SHP77 treated with DMSO at 0.1 percent for 48 hours (cell line): Measurements from ENCODE around the gene VPS11.
A peak's percentile ranks its signal among the peaks of the same experiment; 100 is the strongest.
"Not testable (repeated sequence)": the region's sequence is repeated elsewhere in the genome, so short reads cannot be mapped to it uniquely, and the experiment has no call there.

Experiments
- DNase-seq: peaks from one replicate; lab custom pipeline; 2025; lab: John Stamatoyannopoulos, UW

VPS11 gene

GRCh38 chr11:119103161-119103664 is 35.6 kb downstream of the VPS11 start:
- DNase-seq, result not testable (repeated sequence)

- no peak for DNase-seq
Observed at GRCh38 chr11:119103793-119104192, 36.2 kb downstream of the VPS11 start.

- peak; percentile 38 for DNase-seq
Observed at GRCh38 chr11:119106564-119107537, 39.2 kb downstream of the VPS11 start, which contains the start of gene C2CD2L. C2CD2L (plus strand) TSS chr11:119107344; CDS start chr11:119107742, 398 bp downstream.

GRCh38 chr11:119107538-119108145 is 40.0 kb downstream of the VPS11 start:
- DNase-seq, result no peak

GRCh38 chr11:119108146-119108856 is 40.7 kb downstream of the VPS11 start:
- DNase-seq, result no peak

GRCh38 chr11:119108857-119109221 is 41.2 kb downstream of the VPS11 start:
- DNase-seq, result no peak

- no peak for DNase-seq
Observed at GRCh38 chr11:119109843-119110242, 42.2 kb downstream of the VPS11 start.

- no peak for DNase-seq
Observed at GRCh38 chr11:119110439-119110838, 42.8 kb downstream of the VPS11 start.

- no peak for DNase-seq
Observed at GRCh38 chr11:119111361-119111925, 43.8 kb downstream of the VPS11 start.

- DNase-seq, result no peak
Observed at GRCh38 chr11:119112314-119113020, 44.8 kb downstream of the VPS11 start.

GRCh38 chr11:119113716-119114115 is 46.1 kb downstream of the VPS11 start:
- no peak for DNase-seq

GRCh38 chr11:119114351-119114750 is 46.7 kb downstream of the VPS11 start:
- no peak for DNase-seq

- no peak for DNase-seq
Observed at GRCh38 chr11:119115484-119116234, 48.0 kb downstream of the VPS11 start.

- no peak for DNase-seq
Observed at GRCh38 chr11:119116235-119116594, 48.6 kb downstream of the VPS11 start.

- DNase-seq, result no peak
Observed at GRCh38 chr11:119116601-119117000, 49.0 kb downstream of the VPS11 start.

- DNase-seq, result no peak
Observed at GRCh38 chr11:119117004-119117706, 49.5 kb downstream of the VPS11 start.

- DNase-seq, result no peak
Observed at GRCh38 chr11:119118227-119118626, 50.6 kb downstream of the VPS11 start.

- no peak for DNase-seq
Observed at GRCh38 chr11:119118946-119119345, 51.3 kb downstream of the VPS11 start.

- no peak for DNase-seq
Observed at GRCh38 chr11:119120639-119121007, 53.0 kb downstream of the VPS11 start.
